ENCODE results near the gene SLC16A14.

The SLC16A14 gene

DNA sequence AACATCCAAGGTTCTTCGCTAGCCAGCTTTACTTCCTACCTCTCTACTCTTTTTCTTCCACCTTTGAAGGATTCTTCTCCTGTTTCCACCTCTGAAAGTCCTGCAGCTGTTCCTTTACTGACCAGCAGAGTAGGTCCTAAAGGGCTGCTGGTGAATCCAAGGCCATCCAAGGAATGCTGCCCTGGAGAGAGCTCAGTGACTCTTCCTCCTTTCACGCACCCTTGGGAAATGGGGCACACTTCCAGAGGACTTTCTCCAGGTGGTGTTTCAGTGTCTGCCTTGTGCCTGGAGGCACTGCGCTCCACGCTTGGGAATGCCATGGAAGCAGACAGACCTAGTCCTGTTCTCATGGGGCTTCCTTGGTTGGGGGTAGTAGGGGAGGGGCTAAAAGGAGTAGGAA lies 45.4 kb downstream of the SLC16A14 start:
- no peak for DNase-seq

DNA sequence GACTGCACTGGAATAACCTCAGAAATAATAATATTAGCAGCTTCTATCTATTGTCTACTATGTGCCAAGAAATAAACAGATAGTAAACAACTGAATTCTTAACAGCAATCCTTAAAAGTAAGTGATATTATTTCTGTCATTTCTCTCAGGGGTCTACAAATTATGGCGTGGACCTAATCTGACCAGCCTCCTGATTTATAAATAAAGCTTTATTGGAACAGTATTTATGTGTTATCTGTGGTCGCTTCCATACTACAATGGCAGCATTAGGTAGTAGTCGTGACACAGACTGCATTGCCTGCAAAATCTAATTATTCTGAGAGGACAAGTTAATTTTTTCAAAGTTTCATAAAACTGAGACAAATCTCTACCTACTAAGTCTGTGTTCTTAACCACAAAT lies 49.0 kb downstream of the SLC16A14 start:
- no peak for DNase-seq

DNA sequence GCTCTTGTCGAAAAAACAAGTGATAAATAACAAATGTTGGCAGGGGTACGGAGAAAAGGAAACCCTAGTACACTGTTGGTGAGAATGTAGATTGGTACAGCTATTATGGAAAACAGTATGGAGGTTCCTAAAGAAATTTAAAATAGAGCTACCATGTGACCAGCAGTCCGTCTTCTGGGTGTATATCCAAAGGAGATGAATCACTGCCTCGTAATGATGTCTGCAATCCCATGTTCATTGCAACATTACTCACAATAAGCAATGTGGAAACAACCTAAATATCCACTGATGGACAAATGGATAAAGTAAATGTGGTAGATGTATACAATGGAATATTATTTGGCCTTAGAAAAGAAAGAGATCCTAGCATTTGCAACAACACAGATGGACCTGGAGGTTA lies 50.6 kb downstream of the SLC16A14 start:
- no peak for DNase-seq

DNA sequence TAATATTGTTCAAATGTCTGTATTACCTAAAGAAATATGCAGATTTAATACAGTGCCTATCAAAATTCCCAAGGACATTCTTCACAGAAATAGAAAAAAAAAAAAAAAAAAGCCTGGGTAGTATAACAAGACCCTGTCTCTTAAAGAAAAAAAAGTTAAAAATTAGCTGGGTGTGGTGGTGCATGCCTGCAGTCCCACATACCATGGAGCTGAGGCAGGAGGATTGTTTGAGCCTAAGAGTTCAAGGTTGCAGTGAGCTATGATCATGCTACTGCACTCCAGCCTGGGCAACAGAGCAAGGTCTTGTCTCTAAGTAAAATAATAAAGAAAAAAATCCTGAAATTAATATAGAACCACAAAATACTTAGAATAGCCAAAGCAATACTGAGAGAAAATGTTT lies 51.9 kb downstream of the SLC16A14 start:
- no peak for DNase-seq

DNA sequence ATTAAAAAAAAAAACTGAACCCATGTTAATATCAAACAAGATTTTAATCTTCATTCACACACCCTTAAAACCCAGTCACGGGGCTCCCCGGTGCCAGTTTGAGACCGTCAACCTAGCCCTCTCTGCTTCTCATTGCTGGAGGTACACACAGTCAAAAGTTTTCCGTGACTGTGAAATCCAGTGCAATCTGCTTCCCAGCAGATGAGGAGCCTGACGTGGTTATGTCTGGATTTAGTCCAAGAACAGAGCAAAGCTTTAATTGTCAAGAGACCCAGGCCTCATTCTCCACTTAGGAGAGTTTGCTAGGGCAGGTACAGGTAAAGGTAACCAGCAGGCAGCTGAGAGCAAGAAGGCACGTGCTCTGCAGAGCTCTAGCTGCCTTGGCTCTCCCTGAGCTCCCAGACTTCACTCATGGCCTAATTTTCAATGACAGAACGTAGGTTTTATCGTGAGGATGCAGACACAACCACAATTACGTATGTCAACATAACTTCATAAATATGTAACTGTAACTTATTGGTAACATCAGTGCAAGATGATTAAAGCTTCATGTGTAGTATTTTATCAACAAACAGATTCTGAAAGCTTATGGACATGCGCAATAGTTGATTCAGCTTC lies 56.3 kb downstream of the SLC16A14 start:
- no peak for DNase-seq

DNA sequence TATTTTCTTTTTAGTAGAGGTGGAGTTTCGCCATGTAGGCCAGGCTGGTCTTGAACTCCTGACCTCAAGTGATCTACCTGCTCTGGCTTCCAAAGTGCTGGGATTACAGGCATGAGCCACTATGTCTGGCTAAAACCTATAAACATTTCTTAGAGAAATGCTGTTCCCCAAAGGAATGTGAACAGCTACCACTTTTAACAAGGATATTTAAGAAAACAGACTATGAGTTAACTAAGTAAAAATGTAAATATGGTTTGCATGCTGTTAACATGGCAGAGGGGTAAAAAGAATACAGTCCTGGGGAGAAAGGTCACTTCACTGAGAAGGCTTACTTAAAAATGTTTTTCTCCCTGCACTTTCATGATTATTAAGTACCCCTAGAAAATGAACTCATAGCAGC lies 57.1 kb downstream of the SLC16A14 start:
- no peak for DNase-seq

DNA sequence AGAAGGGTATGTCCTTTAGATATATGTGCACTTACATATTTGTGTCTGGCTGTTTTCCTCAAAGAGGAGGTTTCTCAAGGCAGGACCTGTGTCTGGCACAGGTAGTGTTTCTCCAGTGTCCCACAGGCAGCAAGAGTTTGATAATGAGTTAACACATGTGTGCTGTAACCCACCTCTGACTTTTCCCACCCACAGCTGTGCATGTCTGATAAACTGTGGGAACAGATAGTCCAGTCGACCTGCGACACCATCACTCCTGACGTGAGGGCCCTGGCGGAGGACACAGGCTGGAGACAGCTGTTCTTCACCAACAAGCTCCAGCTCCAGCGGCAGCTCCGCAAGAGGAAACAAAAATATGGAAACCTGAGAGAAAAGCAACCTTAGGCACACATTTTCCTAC lies 58.2 kb downstream of the SLC16A14 start:
- no peak for DNase-seq

DNA sequence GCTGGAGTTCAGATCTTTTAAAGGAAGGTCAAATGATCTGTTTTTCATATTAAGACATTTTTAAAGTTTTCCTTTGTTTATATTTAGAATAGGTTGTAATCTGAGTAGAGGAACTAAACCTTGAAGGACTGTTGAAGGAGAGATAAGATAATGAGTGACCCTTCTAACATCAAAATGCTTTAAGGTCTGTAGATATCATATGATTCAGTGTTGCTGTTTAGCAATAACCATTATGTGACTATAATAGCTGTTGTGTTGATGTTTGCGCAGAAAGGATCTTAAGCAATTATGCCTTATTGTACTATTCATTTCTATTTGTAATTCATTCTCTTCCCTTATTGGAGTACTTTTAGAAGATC lies 60.0 kb downstream of the SLC16A14 start:
- DNase-seq: no peak

DNA sequence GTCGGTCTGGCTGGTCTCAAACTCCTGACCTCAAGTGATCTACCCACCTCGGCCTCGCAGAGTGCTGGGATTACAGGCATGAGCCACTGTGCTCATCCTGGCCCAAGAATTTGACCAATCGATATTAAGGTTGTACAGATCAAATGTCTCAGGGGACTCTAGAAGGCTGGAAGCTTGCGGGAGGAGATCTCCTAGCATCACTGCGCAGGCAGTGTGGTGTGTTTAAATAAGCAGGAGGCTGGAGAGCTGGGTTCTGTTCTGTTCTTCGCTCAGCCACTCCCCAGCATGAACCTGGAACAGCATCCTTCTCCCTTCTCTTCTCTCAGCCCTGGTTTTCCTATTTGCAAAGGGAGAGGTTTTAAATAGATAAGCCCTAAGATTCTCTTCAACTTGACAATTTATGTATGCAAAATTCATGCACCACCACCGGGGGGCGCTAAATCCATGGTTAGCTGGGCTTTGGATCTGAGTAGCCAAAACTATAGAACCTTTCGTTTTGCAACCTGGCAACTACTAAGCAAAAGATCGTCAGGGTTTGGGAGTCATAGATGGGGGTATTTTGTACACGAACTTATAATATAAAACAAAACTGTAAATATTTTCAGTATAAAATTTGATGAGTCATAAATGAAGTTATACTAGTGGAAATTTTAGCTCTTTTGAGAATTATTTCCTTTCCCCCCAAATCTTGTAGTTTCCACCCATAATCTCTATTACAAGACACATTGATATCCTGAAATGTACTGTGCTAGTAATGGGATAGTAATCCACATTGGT lies 60.6 kb downstream of the SLC16A14 start:
- peak; percentile 88 for DNase-seq

DNA sequence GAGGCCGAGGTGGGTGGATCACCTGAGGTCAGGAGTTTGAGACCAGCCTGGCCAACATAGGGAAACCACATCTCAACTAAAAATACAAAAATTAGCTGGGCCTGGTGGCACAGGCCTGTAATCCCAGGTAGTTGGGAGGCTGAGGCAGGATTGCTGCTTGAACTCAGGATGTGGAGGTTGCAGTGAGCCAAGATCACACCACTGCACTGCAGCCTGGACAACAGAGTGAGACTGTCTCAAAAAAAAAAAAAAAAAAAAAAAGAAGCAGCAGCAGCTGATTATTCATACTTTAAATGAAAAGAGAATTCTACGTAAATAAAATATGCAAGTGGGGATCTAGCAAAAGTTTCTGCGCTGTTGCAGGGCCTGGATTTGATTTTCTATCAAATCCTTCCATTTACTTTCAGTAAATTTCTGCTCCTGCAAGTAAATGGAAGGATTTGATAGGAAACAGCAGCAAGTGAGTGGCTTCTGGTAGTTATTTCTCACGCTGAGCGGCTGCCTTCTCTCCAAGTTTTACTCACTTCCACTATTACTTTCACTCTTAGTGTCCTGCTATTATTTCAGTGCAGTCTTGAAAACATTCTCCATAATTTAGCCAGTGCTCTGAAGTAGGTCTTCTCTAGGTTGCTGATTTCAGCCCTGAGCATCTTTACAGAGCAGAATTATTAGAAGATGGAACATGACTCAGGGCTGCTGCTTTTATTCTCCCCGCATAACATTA lies 68.4 kb downstream of the SLC16A14 start:
- DNase-seq: peak; percentile 74

DNA sequence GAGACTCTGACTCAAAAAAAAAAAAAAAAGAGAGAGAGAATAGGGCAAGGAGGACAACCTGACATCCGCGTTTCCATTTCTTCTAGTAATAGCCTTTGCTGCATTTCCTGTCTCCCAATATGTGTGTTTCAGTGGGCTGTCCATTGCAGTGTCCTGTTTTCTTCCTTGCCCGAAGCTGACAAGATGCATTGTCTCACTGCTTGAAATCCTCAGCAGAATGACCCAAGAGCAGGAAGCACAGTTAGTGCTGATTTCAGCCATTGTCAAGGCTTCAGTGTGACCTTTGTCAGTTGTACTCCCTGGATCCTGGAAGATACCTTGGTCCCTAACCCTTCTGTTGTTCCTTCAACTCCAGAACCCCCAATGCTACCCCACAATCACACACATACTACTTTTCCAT lies 71.2 kb downstream of the SLC16A14 start:
- no peak for DNase-seq

DNA sequence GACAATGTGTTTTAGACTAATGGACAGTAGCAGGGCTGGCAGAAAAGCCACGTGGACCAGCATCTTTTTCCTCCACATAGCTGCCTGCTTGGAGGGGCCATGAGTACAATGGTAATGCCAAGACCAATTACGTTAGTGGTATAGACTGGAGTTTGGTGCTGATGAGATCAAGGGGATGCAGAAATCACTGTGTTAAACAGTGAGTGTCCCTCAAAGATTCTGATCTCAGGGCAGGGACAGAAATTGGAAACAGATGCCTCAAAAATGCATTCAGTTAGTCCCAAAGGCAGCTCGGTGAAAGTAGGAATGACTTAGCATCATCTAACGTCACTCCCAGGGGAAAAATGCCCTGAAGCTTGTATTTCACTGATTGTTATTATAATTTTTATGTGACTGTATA lies 72.4 kb downstream of the SLC16A14 start:
- DNase-seq: no peak

DNA sequence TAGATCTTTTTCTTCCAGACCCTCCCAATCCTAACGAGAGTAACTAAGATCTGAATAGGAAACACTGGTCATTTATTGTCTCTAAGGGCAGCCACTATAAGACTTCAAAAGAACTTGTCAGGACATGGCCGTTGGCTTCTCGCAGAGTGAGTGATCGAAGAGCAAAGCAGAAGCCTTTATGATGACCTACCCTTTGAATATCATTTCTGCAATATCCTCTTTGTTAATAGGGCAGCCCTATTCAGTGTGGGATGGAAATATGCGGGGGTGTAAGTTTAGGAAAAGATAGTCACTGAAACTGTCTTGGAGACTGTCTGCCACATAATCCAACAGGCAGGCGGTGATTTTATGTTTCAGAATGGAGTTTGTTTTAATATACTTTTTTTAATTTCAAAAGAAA lies 75.5 kb downstream of the SLC16A14 start:
- no peak for DNase-seq

Measured in activated CD4-positive, alpha-beta T cell treated with anti-CD3 and anti-CD28 coated beads, Interleukin-2, Interleukin-6, amounts not matched to agents 100 ng/mL and 50 ng/mL, durations not matched to agents 16 hours and 8 hours (primary cell).